Measurements from ENCODE around the gene CHTOP.
A peak's percentile ranks its signal among the peaks of the same experiment; 100 is the strongest.

Gene CHTOP

DNA sequence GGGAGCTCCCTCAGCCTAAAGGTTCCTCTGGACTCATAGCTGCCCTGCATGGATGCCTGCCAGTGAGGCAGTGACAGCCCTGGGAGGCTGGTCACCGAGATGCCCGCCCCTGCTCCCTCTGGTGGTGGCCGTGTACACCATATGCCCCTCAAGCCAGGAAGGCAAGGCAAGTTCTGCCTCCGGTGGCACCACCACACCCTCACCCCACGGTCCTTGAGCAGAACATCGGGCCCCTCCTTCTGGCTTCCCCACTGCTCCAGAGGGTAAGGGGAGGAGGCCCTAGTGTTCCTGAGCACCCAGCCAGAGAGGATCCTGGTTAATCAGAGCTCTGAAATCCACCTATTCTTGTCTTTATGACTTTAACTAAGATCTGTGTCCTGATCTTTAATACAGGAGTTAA, 16.2 kb upstream of the CHTOP start:
- peaks cover 0 to 5% of the 10 kb centered on the region in 2 donors for H3K27me3 Mint-ChIP-seq
- H3K27ac Mint-ChIP-seq: peak overlapping the region; percentile 74
- H3K4me1 Mint-ChIP-seq: peaks cover 19 to 32% of the 10 kb centered on the region in 2 donors
- H3K9me3 Mint-ChIP-seq: no peaks in the 10 kb centered on the region
- no peak overlapping the region for H3K4me3 Mint-ChIP-seq
- peak; percentile 91 to 94 for ATAC-seq (replicated peaks)
- peaks cover 0 to 3% of the 10 kb centered on the region in 2 donors for H3K36me3 Mint-ChIP-seq
- peak; percentile 50 for DNase-seq

DNA sequence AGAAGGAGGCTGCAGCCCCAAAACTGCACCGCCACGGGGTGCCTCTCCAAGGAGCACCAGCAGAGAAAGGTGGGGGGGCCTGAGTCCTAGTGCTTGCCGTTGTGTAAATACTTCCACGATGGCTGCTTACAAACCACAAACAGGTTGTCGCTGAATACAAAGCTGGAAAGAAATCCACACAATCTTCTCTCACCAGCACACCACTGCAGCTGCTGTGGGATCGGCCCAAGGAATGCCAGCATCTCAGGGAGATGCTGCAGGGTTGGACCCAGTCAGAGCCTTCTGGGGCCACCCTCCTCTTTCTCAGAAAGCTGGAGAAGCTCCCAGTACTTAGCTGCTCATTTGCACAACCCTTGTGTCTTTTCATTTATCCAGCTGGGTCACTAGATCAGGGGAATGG, 14.7 kb upstream of the CHTOP start:
- DNase-seq (no peak), ATAC-seq (replicated peaks) (no peak)
- peaks cover 19 to 38% of the 10 kb centered on the region in 2 donors for H3K4me1 Mint-ChIP-seq
- H3K27ac Mint-ChIP-seq: no peak overlapping the region
- no peak overlapping the region for H3K4me3 Mint-ChIP-seq
- peaks cover 0 to 3% of the 10 kb centered on the region in 2 donors for H3K36me3 Mint-ChIP-seq
- H3K27me3 Mint-ChIP-seq: peaks cover 0 to 5% of the 10 kb centered on the region in 2 donors
- H3K9me3 Mint-ChIP-seq: no peaks in the 10 kb centered on the region

DNA sequence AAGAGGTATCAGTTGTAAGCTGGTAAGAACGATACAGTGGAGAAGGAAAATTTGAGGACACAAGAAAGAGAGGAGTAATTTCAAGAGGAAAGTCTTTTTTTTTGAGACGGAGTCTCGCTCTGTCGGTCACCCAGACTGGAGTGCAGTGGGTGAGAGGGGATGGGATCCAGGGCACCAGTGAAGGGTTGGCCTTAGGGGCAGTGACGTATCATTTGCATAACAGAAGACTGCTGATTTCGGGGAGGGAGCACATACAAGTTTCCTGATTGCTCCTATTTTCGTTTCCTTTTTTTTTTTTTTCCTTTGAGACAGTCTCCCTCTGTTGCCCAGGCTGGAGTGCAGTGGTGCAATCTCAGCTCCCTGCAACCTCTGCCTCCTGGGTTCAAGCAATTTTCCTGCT, 10.8 kb upstream of the CHTOP start:
- Mint-ChIP-seq H3K27ac (no peak overlapping the region), H3K4me1 (peaks cover 15 to 25% of the 10 kb centered on the region in 2 donors), H3K27me3 (peaks cover 0 to 4% of the 10 kb centered on the region in 2 donors), H3K4me3 (no peak overlapping the region), H3K9me3 (no peaks in the 10 kb centered on the region), H3K36me3 (peaks cover 0 to 3% of the 10 kb centered on the region in 2 donors)
- no peak for ATAC-seq (replicated peaks)
- DNase-seq: no peak

DNA sequence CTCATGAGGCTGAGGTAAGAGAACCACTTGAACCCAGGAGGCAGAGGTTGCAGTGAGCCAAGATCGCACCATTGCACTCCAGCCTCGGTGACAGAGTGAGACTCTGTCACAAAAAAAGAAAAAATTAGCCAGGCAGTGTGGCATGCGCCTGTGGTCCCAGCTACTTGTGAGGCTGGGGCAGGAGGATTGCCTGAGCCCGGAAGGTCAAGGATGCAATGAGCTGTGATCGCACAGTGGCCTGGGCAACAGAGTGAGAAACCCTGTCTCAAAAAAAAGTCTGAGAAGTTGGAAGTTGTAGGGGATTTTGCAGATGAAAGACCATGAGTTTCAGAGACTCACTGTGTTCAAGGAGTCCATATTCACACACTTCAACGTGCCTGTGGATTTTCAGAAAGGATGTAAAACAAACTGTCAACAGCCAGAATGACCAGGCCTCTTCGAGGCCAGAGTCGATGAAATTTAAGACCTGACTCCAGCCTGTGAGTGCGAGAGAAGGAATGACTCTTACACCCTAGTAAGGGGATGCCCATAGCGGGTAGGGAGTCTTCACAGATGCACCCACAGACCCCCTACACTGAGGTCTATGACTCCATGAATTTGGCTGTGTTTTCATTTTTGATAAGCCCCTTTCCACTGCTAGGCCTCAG, 8.8 kb upstream of the CHTOP start:
- peaks cover 20 to 41% of the 10 kb centered on the region in 2 donors for H3K4me1 Mint-ChIP-seq
- H3K27ac Mint-ChIP-seq: no peak overlapping the region
- no peak for DNase-seq
- no peak for ATAC-seq (replicated peaks)
- peaks cover 0 to 4% of the 10 kb centered on the region in 2 donors for H3K27me3 Mint-ChIP-seq
- no peaks in the 10 kb centered on the region for H3K36me3 Mint-ChIP-seq
- H3K4me3 Mint-ChIP-seq: no peak overlapping the region
- H3K9me3 Mint-ChIP-seq: no peaks in the 10 kb centered on the region

DNA sequence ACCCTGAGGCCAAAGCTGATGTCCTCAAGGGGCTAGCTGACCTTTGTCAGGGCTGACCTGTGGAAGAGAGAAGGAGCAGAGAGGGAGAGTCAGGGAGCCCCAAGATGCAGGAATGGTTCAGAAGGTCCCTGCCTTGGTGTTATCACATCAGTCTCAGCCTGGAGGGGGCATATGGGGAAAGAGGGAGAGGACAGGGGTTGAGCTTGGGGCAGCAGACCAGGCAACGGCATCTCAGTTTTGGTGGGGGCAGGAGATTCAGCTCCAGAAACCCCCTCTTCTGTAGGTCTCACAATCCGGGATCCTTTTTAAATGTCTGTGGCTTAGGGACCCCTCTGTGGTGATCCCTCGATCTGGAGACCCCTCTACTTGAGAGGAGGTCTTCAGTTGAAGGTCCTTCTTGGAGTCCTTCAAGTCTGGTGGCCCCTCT, 7.4 kb upstream of the CHTOP start:
- H3K4me3 Mint-ChIP-seq: peak overlapping the region in 1 of 2 donors; percentile 66
- H3K36me3 Mint-ChIP-seq: no peaks in the 10 kb centered on the region
- DNase-seq: no peak
- H3K9me3 Mint-ChIP-seq: no peaks in the 10 kb centered on the region
- peaks cover 0 to 4% of the 10 kb centered on the region in 2 donors for H3K27me3 Mint-ChIP-seq
- ATAC-seq (replicated peaks): no peak
- peak overlapping the region; percentile 70 for H3K27ac Mint-ChIP-seq
- H3K4me1 Mint-ChIP-seq: peaks cover 20 to 43% of the 10 kb centered on the region in 2 donors

DNA sequence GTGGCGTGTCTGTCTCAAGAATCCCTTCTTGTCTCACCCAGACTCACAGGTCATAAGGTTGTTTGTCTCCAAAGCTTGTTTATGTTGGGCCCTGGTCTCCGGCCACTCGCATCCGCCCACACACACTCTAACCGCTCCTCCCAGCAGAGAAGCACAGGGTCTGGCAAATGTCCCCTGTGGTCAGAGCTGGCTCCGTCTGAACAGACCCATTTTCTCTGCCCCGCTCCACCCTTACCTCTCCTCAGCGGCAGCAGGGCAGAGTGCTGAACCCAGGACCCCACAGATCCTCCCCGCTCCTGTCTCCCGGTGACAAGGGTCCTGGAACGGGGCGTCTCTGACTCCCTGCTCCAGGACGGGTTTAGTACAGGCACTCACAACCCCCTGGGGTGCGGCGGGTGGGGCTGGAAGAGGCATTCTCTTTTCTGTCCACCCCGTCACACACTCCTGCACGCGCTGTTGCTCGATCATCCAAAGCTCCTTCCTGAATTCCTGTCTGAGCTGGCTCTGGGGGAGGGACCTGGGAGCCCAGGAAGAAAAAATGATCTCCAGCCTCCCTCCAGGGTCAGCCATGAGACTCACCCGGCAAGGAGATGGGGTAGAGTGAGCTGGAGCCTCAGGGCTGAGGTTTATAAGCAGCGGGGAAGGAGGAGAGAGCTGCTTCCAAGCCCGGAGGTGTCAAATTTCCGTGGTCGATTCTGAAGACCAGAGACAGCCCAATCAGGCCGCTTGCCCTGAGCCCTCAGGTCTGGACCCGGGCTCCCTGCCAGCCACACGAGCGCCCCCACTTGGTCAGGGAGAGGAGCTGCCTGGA, 6.8 kb upstream of the CHTOP start, which contains the start of gene S100A13:
S100A13 (minus strand) TSS at position 602 of the 811 bp plus-strand sequence. CDS start 1,033 bp downstream, outside the sequence.
- Mint-ChIP-seq H3K36me3 (no peaks in the 10 kb centered on the region), H3K4me1 (peaks cover 22 to 48% of the 10 kb centered on the region in 2 donors), H3K9me3 (no peaks in the 10 kb centered on the region), H3K27me3 (peaks cover 0 to 4% of the 10 kb centered on the region in 2 donors), H3K27ac (peak within 1 kb of the TSS; percentile 89), H3K4me3 (peak within 1 kb of the TSS; percentile 66)
- peak; percentile 67 to 72 for ATAC-seq (replicated peaks)
- no peak for DNase-seq

DNA sequence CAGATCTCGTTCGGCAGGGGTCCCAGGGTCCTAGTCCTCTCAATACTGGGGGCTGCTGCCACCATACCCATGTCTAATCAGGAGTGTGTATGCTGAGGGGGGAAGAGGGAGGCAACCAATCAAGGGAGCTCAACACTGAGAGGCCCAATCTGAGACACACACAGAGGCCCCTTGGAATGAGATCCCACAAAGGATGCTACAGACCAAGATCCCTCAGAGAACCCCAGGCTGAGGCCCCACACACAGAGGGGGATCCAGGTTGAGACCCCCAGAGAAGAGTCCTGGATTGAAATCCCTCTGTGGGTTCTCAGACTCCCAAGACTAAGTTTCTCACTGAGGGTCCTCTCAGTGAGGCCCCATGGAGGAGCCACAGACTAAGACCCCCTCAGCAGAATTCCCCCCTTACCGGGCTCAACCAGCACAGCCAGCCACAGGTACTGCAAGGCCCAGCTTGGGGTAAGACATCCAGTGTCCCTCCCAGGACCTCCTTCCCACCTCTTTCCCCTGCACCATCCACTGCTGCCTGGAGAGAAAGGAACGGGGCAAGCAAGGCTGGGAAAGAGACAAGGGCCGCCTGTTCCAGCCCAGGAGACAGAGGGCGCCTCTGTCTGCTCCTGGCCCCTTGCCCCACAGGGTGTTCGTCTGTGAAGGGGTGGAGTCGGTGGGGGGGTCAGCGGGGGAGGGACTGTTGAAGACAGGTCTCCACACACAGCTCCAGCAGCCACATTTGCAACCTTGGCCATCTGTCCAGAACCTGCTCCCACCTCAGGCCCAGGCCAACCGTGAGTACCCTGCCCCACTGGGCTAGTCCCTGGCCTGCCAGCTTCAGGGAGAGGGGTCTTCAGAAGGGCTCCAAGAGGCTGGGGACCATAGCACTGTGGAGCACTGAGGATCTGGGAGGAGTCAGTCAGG, 5.9 kb upstream of the CHTOP start, which contains the start of gene S100A1:
S100A1 (plus strand) TSS at position 720 of the 912 bp plus-strand sequence. CDS start 2,088 bp downstream, outside the sequence.
- H3K4me1 Mint-ChIP-seq: peaks cover 26 to 51% of the 10 kb centered on the region in 2 donors
- peaks cover 3 to 7% of the 10 kb centered on the region in 2 donors for H3K36me3 Mint-ChIP-seq
- no peak for DNase-seq
- peaks cover 0 to 4% of the 10 kb centered on the region in 2 donors for H3K27me3 Mint-ChIP-seq
- H3K9me3 Mint-ChIP-seq: peaks cover 0 to under 1% of the 10 kb centered on the region in 2 donors
- peak within 1 kb of the TSS; percentile 89 for H3K27ac Mint-ChIP-seq
- ATAC-seq (replicated peaks): peak in 1 of 2 donors; percentile 10
- peak within 1 kb of the TSS; percentile 66 for H3K4me3 Mint-ChIP-seq

DNA sequence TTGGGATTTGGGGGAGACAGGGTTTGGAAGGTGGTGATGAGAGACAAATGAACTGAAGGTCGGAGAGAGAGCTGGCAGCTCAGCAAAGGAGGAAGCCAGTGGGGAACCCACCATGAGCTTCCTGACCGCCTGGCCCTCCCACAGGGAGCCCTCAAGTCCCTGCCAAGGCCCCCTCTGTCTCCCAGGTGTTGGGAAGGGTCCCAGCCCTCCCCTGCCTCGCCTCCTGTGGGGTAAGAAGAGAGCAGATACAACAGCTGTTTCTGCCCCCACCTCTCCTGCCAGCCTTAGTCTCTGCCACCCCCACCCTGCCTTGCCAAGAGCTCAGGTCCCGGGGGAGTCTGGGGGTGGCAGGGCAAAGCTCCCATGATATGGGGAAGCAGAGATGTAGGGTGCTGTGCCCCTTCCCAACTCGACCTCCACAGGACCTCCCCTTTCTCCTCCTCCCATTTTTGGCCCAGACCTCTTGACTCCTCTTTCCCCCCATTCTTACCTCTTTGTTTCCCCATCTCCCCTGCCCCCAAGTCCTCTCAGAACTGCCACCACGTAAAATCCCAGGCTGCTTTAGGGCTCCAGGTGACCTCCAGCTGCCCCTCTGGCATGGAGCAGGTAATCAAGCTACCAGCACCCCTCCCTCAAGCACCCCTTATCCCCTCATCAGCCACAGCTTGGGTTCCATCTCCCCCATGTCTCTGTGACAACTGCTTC, 5.1 kb upstream of the CHTOP start:
- H3K9me3 Mint-ChIP-seq: peaks cover 3% of the 10 kb centered on the region in 2 donors
- H3K27ac Mint-ChIP-seq: peak overlapping the region; percentile 33
- H3K27me3 Mint-ChIP-seq: peaks cover 0 to 4% of the 10 kb centered on the region in 2 donors
- H3K36me3 Mint-ChIP-seq: peaks cover 10 to 12% of the 10 kb centered on the region in 2 donors
- DNase-seq (no peak), ATAC-seq (replicated peaks) (no peak)
- no peak overlapping the region for H3K4me3 Mint-ChIP-seq
- H3K4me1 Mint-ChIP-seq: peaks cover 31 to 56% of the 10 kb centered on the region in 2 donors

DNA sequence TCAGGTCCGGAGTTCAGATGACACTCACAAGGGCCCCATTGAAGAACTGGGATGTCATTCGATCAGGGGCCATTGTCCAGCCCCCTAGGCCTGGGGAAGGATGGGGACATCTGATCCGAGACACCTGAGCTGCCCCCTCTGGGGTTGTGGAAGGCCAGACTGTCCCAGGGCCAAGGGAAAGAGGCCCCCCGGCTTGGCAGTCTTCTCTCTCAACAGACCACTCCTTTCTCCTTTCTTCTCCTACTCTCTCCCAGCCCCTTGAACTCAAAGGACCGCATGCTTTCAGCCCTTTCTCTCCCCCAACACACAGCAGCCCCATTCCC, 4.6 kb upstream of the CHTOP start:
- H3K4me1 Mint-ChIP-seq: peaks cover 31 to 57% of the 10 kb centered on the region in 2 donors
- peaks cover 3% of the 10 kb centered on the region in 2 donors for H3K9me3 Mint-ChIP-seq
- H3K4me3 Mint-ChIP-seq: no peak overlapping the region
- H3K36me3 Mint-ChIP-seq: peaks cover 14 to 17% of the 10 kb centered on the region in 2 donors
- peaks cover 0 to 4% of the 10 kb centered on the region in 2 donors for H3K27me3 Mint-ChIP-seq
- no peak for ATAC-seq (replicated peaks)
- H3K27ac Mint-ChIP-seq: peak overlapping the region; percentile 33
- DNase-seq: no peak

DNA sequence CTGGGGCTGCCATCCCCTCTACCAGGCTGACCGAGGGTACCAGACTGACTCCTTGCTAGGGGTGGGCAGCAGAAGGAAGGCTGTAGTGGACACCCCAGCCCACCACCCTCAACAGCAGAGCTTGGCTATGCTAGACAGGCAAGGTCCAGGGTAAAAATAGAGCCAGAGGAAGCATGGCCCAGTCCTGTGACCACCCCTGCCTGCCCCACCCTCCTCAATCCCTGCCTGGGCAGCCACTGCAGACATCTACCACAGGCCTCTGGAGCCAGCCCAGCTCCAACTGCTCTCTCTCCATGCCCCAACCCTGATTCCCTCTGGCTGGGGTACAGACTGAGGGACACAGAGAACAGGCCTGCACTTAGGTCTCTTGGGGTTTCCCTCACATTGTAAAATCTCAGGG, 3.9 kb upstream of the CHTOP start:
- peaks cover 31 to 57% of the 10 kb centered on the region in 2 donors for H3K4me1 Mint-ChIP-seq
- H3K27me3 Mint-ChIP-seq: peaks cover 0 to 4% of the 10 kb centered on the region in 2 donors
- no peak overlapping the region for H3K27ac Mint-ChIP-seq
- H3K36me3 Mint-ChIP-seq: peaks cover 16 to 20% of the 10 kb centered on the region in 2 donors
- DNase-seq: no peak
- no peak overlapping the region for H3K4me3 Mint-ChIP-seq
- no peak for ATAC-seq (replicated peaks)
- peaks cover 3% of the 10 kb centered on the region in 2 donors for H3K9me3 Mint-ChIP-seq

DNA sequence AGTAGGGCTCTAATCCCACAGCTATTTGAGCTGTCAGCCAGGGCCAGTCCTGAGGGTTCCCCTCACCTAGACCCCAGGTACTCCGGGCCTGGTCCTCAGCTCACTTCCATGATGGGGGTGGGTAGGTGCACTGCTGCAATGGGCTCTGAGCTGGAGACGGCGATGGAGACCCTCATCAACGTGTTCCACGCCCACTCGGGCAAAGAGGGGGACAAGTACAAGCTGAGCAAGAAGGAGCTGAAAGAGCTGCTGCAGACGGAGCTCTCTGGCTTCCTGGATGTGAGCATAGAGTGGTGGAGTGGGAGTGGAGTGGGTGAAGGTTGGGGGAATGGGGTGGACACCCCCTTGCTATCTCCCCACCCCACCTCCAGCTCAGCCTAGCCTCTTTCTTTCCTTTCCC, 3.5 kb upstream of the CHTOP start:
- H3K4me1 Mint-ChIP-seq: peaks cover 31 to 58% of the 10 kb centered on the region in 2 donors
- no peak overlapping the region for H3K27ac Mint-ChIP-seq
- H3K27me3 Mint-ChIP-seq: peaks cover 0 to 4% of the 10 kb centered on the region in 2 donors
- no peak overlapping the region for H3K4me3 Mint-ChIP-seq
- H3K36me3 Mint-ChIP-seq: peaks cover 16 to 20% of the 10 kb centered on the region in 2 donors
- DNase-seq (no peak), ATAC-seq (replicated peaks) (no peak)
- H3K9me3 Mint-ChIP-seq: peaks cover 3% of the 10 kb centered on the region in 2 donors

DNA sequence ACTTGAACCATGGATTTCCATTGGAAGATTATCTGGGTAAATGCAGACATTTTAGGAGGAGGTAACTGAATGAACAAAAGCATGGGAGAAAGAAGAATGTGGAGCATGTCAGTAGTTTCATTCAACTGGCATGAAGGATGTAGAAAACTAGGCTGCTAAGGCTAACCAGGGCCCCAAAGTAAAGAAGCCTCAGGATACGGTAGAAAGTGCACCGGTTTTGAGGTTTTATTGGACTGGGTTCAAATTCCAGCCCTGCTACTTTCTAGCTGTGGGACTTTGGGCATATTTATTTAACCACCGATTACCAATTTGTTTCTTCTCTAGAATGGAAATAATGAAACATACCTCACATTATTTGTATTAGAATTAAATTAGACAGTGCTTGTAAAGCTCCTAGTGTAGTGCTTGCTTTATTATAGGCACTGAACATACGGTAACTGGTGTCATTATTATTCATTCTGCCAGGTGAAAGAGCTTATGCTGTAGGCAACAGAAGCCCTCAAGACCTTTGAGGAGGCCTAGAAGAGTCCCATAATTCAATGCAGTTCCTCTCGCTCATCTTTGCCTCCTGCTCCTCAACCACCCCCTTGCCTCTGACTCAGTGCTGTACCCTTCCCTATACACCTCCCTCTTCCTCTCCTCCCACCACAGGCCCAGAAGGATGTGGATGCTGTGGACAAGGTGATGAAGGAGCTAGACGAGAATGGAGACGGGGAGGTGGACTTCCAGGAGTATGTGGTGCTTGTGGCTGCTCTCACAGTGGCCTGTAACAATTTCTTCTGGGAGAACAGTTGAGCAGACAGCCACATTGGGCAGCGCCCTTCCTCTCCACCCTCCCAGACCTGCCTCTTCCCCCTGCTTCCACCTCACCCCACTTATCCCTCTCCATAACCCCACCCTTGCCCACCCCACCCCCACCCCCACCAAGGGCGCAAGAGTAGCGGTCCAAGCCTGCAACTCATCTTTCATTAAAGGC, 2.5 kb upstream of the CHTOP start:
- peaks cover 0 to 1% of the 10 kb centered on the region in 2 donors for H3K27me3 Mint-ChIP-seq
- H3K27ac Mint-ChIP-seq: no peak overlapping the region
- ATAC-seq (replicated peaks) (no peak), DNase-seq (no peak)
- H3K9me3 Mint-ChIP-seq: peaks cover 3% of the 10 kb centered on the region in 2 donors
- peaks cover 28 to 62% of the 10 kb centered on the region in 2 donors for H3K4me1 Mint-ChIP-seq
- H3K4me3 Mint-ChIP-seq: no peak overlapping the region
- H3K36me3 Mint-ChIP-seq: peaks cover 16 to 25% of the 10 kb centered on the region in 2 donors

All from stimulated activated naive B cell treated with anti-CD40 and anti-IgM and Interleukin-4, amounts not matched to agents 10 μg/mL and 1 μg/mL and 100 μg/mL, for 72 hours (primary cell).